ENCODE results near the gene IQCH.

IQCH gene

GRCh38 chr15:67531379-67531914 lies 276.9 kb downstream of the IQCH start:
- Histone ChIP-seq H3K27ac (ENCODE audit: low read depth, low read length) (no peak overlapping the region), H3K4me1 (ENCODE audit: insufficient read depth, low read length) (no peaks in the 10 kb centered on the region), H3K4me3 (ENCODE audit: low read depth in 1 of 2, low read length in 2 of 2) (no peak overlapping the region), H3K36me3 (ENCODE audit: insufficient read depth, low read length) (peaks cover 12% of the 10 kb centered on the region), H3K9me3 (ENCODE audit: low read length) (no peaks in the 10 kb centered on the region), H3K27me3 (ENCODE audit: control insufficient read depth in 1 of 2, insufficient read depth in 2 of 2, low read length in 2 of 2) (no peaks in the 10 kb centered on the region), H3K9ac (ENCODE audit: low read length) (no peak overlapping the region)

- Histone ChIP-seq H3K4me1 (ENCODE audit: insufficient read depth, low read length) (no peaks in the 10 kb centered on the region), H3K4me3 (ENCODE audit: low read depth in 1 of 2, low read length in 2 of 2) (no peak overlapping the region), H3K9ac (ENCODE audit: low read length) (no peak overlapping the region), H3K27me3 (ENCODE audit: control insufficient read depth in 1 of 2, insufficient read depth in 2 of 2, low read length in 2 of 2) (no peaks in the 10 kb centered on the region), H3K27ac (ENCODE audit: low read depth, low read length) (no peak overlapping the region), H3K36me3 (ENCODE audit: insufficient read depth, low read length) (no peaks in the 10 kb centered on the region), H3K9me3 (ENCODE audit: low read length) (no peaks in the 10 kb centered on the region)
Measured at GRCh38 chr15:67533873-67534272, 279.3 kb downstream of the IQCH start.

GRCh38 chr15:67534360-67534759 lies 279.8 kb downstream of the IQCH start:
- H3K9ac ChIP-seq (ENCODE audit: low read length) = no peak overlapping the region
- H3K4me3 ChIP-seq (ENCODE audit: low read depth in 1 of 2, low read length in 2 of 2) = no peak overlapping the region
- no peaks in the 10 kb centered on the region for H3K27me3 ChIP-seq (ENCODE audit: control insufficient read depth in 1 of 2, insufficient read depth in 2 of 2, low read length in 2 of 2)
- no peaks in the 10 kb centered on the region for H3K9me3 ChIP-seq (ENCODE audit: low read length)
- no peaks in the 10 kb centered on the region for H3K36me3 ChIP-seq (ENCODE audit: insufficient read depth, low read length)
- no peaks in the 10 kb centered on the region for H3K4me1 ChIP-seq (ENCODE audit: insufficient read depth, low read length)
- no peak overlapping the region for H3K27ac ChIP-seq (ENCODE audit: low read depth, low read length)

- H3K9ac ChIP-seq (ENCODE audit: low read length) = no peak overlapping the region
- H3K4me1 ChIP-seq (ENCODE audit: insufficient read depth, low read length) = no peaks in the 10 kb centered on the region
- H3K9me3 ChIP-seq (ENCODE audit: low read length) = no peaks in the 10 kb centered on the region
- no peak overlapping the region for H3K4me3 ChIP-seq (ENCODE audit: low read depth in 1 of 2, low read length in 2 of 2)
- no peaks in the 10 kb centered on the region for H3K36me3 ChIP-seq (ENCODE audit: insufficient read depth, low read length)
- no peaks in the 10 kb centered on the region for H3K27me3 ChIP-seq (ENCODE audit: control insufficient read depth in 1 of 2, insufficient read depth in 2 of 2, low read length in 2 of 2)
- H3K27ac ChIP-seq (ENCODE audit: low read depth, low read length) = no peak overlapping the region
Measured at GRCh38 chr15:67537771-67538170, 283.2 kb downstream of the IQCH start.

GRCh38 chr15:67542420-67543347 lies 288.1 kb downstream of the IQCH start, which contains the start of gene MAP2K5:
TSS of gene MAP2K5 (plus strand) at chr15:67542703. CDS start at chr15:67543336, 633 bp downstream.
- no peaks in the 10 kb centered on the region for H3K36me3 ChIP-seq (ENCODE audit: insufficient read depth, low read length)
- no peaks in the 10 kb centered on the region for H3K9me3 ChIP-seq (ENCODE audit: low read length)
- peaks cover 17% of the 10 kb centered on the region for H3K4me1 ChIP-seq (ENCODE audit: insufficient read depth, low read length)
- no peaks in the 10 kb centered on the region for H3K27me3 ChIP-seq (ENCODE audit: control insufficient read depth in 1 of 2, insufficient read depth in 2 of 2, low read length in 2 of 2)
- peak within 1 kb of the TSS; percentile 93 for H3K27ac ChIP-seq (ENCODE audit: low read depth, low read length)
- H3K4me3 ChIP-seq (ENCODE audit: low read depth in 1 of 2, low read length in 2 of 2) = peak within 1 kb of the TSS; percentile 88 to 92
- H3K9ac ChIP-seq (ENCODE audit: low read length) = peak within 1 kb of the TSS; percentile 89

- H3K4me1 ChIP-seq (ENCODE audit: insufficient read depth, low read length) = peaks cover 23% of the 10 kb centered on the region
- H3K36me3 ChIP-seq (ENCODE audit: insufficient read depth, low read length) = no peaks in the 10 kb centered on the region
- no peaks in the 10 kb centered on the region for H3K9me3 ChIP-seq (ENCODE audit: low read length)
- H3K27ac ChIP-seq (ENCODE audit: low read depth, low read length) = peak overlapping the region; percentile 93
- H3K27me3 ChIP-seq (ENCODE audit: control insufficient read depth in 1 of 2, insufficient read depth in 2 of 2, low read length in 2 of 2) = no peaks in the 10 kb centered on the region
- peak overlapping the region; percentile 88 to 92 for H3K4me3 ChIP-seq (ENCODE audit: low read depth in 1 of 2, low read length in 2 of 2)
- peak overlapping the region; percentile 89 for H3K9ac ChIP-seq (ENCODE audit: low read length)
Measured at GRCh38 chr15:67543348-67543718, 288.7 kb downstream of the IQCH start.

- Histone ChIP-seq H3K9ac (ENCODE audit: low read length) (no peak overlapping the region), H3K27ac (ENCODE audit: low read depth, low read length) (no peak overlapping the region), H3K9me3 (ENCODE audit: low read length) (no peaks in the 10 kb centered on the region), H3K4me3 (ENCODE audit: low read depth in 1 of 2, low read length in 2 of 2) (no peak overlapping the region), H3K36me3 (ENCODE audit: insufficient read depth, low read length) (no peaks in the 10 kb centered on the region), H3K4me1 (ENCODE audit: insufficient read depth, low read length) (peaks cover 30% of the 10 kb centered on the region), H3K27me3 (ENCODE audit: control insufficient read depth in 1 of 2, insufficient read depth in 2 of 2, low read length in 2 of 2) (no peaks in the 10 kb centered on the region)
Measured at GRCh38 chr15:67544475-67544874, 289.9 kb downstream of the IQCH start.

GRCh38 chr15:67545864-67546263 lies 291.3 kb downstream of the IQCH start:
- Histone ChIP-seq H3K27me3 (ENCODE audit: control insufficient read depth in 1 of 2, insufficient read depth in 2 of 2, low read length in 2 of 2) (no peaks in the 10 kb centered on the region), H3K4me3 (ENCODE audit: low read depth in 1 of 2, low read length in 2 of 2) (no peak overlapping the region), H3K9me3 (ENCODE audit: low read length) (no peaks in the 10 kb centered on the region), H3K4me1 (ENCODE audit: insufficient read depth, low read length) (peaks cover 35% of the 10 kb centered on the region), H3K27ac (ENCODE audit: low read depth, low read length) (no peak overlapping the region), H3K9ac (ENCODE audit: low read length) (no peak overlapping the region), H3K36me3 (ENCODE audit: insufficient read depth, low read length) (no peaks in the 10 kb centered on the region)

- Histone ChIP-seq H3K27ac (ENCODE audit: low read depth, low read length) (no peak overlapping the region), H3K4me3 (ENCODE audit: low read depth in 1 of 2, low read length in 2 of 2) (no peak overlapping the region), H3K36me3 (ENCODE audit: insufficient read depth, low read length) (no peaks in the 10 kb centered on the region), H3K4me1 (ENCODE audit: insufficient read depth, low read length) (peaks cover 35% of the 10 kb centered on the region), H3K9me3 (ENCODE audit: low read length) (no peaks in the 10 kb centered on the region), H3K9ac (ENCODE audit: low read length) (no peak overlapping the region), H3K27me3 (ENCODE audit: control insufficient read depth in 1 of 2, insufficient read depth in 2 of 2, low read length in 2 of 2) (no peaks in the 10 kb centered on the region)
Measured at GRCh38 chr15:67547064-67547463, 292.5 kb downstream of the IQCH start.

GRCh38 chr15:67547836-67548235 lies 293.2 kb downstream of the IQCH start:
- Histone ChIP-seq H3K9me3 (ENCODE audit: low read length) (no peaks in the 10 kb centered on the region), H3K4me1 (ENCODE audit: insufficient read depth, low read length) (peaks cover 35% of the 10 kb centered on the region), H3K4me3 (ENCODE audit: low read depth in 1 of 2, low read length in 2 of 2) (no peak overlapping the region), H3K27ac (ENCODE audit: low read depth, low read length) (no peak overlapping the region), H3K36me3 (ENCODE audit: insufficient read depth, low read length) (peaks cover 7% of the 10 kb centered on the region), H3K9ac (ENCODE audit: low read length) (peak overlapping the region; percentile 24), H3K27me3 (ENCODE audit: control insufficient read depth in 1 of 2, insufficient read depth in 2 of 2, low read length in 2 of 2) (no peaks in the 10 kb centered on the region)

- Histone ChIP-seq H3K36me3 (ENCODE audit: insufficient read depth, low read length) (peaks cover 7% of the 10 kb centered on the region), H3K9ac (ENCODE audit: low read length) (peak overlapping the region; percentile 24), H3K27me3 (ENCODE audit: control insufficient read depth in 1 of 2, insufficient read depth in 2 of 2, low read length in 2 of 2) (no peaks in the 10 kb centered on the region), H3K4me1 (ENCODE audit: insufficient read depth, low read length) (peaks cover 32% of the 10 kb centered on the region), H3K9me3 (ENCODE audit: low read length) (no peaks in the 10 kb centered on the region), H3K27ac (ENCODE audit: low read depth, low read length) (no peak overlapping the region), H3K4me3 (ENCODE audit: low read depth in 1 of 2, low read length in 2 of 2) (no peak overlapping the region)
Measured at GRCh38 chr15:67548236-67548852, 293.8 kb downstream of the IQCH start.

All from muscle layer of colon (tissue), 2 donors.